Esophagus muscularis mucosa (tissue), 4 donors: Measurements from ENCODE around the gene TPH2. TPM values are rescaled to one million over a fixed set of nuclear protein-coding genes. Genes with fewer than 3 reads are reported as not detected.

Experiments used
- DNase-seq: peaks from one replicate; pipeline ENCODE4 v3.0.0-alpha.2; 2017; ENCODE audit errors: extremely low spot score
- H3K27ac ChIP-seq, 4 donors: fragments of 200-600 bp; sonication (generic); replicated peaks in 1 of 4; 1 replicate in 3 of 4; 2 replicates in 1 of 4; pipeline ENCODE4 v1.5.1; 2016 to 2019; ENCODE audit warnings: mild to moderate bottlenecking in 1 of 4
- H3K27me3 ChIP-seq, 4 donors: fragments of 200-600 bp; sonication (generic); one replicate each; pipeline versions ENCODE4 v1.5.1 to v1.6.0; 2016 to 2019
- H3K36me3 ChIP-seq, 4 donors: fragments of 200-600 bp; sonication (generic); one replicate each; pipeline ENCODE4 v1.5.1; 2016 to 2019
- H3K4me1 ChIP-seq, 4 donors: fragments of 200-600 bp; sonication (generic); one replicate each; pipeline ENCODE4 v1.5.1; 2016 to 2019
- H3K4me3 ChIP-seq, 4 donors: fragments of 200-600 bp; sonication (generic); 1 replicate in 2 of 4; 2 replicates in 2 of 4; pipeline ENCODE4 v1.5.1; 2016 to 2019; ENCODE audit warnings: mild to moderate bottlenecking in 4 of 4, moderate library complexity in 1 of 4
- H3K9me3 ChIP-seq, 4 donors: fragments of 200-600 bp; sonication (generic); 1 replicate in 3 of 4; 2 replicates in 1 of 4; pipeline ENCODE4 v1.5.1; 2016 to 2019
- EP300 ChIP-seq: sonication (generic); formaldehyde crosslinking; IDR thresholded peaks from one replicate; pipeline ENCODE4 v1.6.1; 2017; ENCODE audit warnings: antibody characterized with exemption
- POLR2A ChIP-seq: fragments of 450-650 bp; IDR thresholded peaks from one replicate; pipeline ENCODE4 v1.6.1; 2017; ENCODE audit warnings: antibody characterized with exemption, moderate library complexity, mild to moderate bottlenecking, low read depth
- POLR2AphosphoS5 ChIP-seq, 2 donors: sonication (generic); formaldehyde crosslinking; IDR thresholded peaks; one replicate each; pipeline ENCODE4 v1.6.1; 2017; ENCODE audit warnings: antibody characterized with exemption in 2 of 2
- WGBS: methylation state at CpG from one replicate; pipeline ENCODE4 v1.1.5; 2018; 5-methylcytosine and 5-hydroxymethylcytosine counted together
- intact Hi-C: fragments of 100-400 bp; cut with DNase I; formaldehyde crosslinking; loops from one replicate; pipeline ENCODE4 v1.15.1; 2023
- total RNA-seq, 4 donors: library from RNA; depleted of rRNA; stranded (reverse); fragments of >200 nt; gene quantifications; one replicate each; pipeline versions ENCODE4 v1.1.0 to v1.2.1, GENCODE V29; 2016
- TF ChIP-seq, protein P1 (sequence below), 3 experiments: fragments of 200-600 bp in 2 of 3; fragments of 450-650 bp in 1 of 3; sonication (generic) in 2 of 3; IDR thresholded peaks; one replicate each; pipeline ENCODE4 v1.5.1; 2017 to 2019; ENCODE audit warnings: antibody characterized with exemption in 3 of 3, mild to moderate bottlenecking in 2 of 3, moderate library complexity in 1 of 3

The TPH2 gene
- total RNA-seq, 4 donors from 2014 or later, result 0.11 to 0.17 (median 0.13) TPM; not detected in 1

DNA sequence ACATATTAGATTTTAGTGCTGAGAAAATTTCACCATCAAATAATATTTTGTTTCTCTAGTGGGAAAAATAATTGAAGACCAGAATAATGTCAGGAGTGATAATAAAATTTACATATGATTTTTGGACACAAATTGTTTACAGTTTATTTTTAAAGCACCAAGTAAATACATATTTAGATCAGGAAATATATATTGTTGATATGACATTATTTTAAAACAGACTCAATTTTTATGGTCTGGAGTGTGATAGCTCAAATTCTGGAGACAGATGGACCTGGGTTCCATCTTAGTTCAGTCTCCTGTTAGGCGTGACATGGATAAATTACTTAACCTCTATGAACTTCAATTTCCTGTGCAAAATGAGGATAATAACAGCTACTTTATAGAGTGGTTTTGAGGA is 135.4 kb downstream of the TPH2 start:
- intact Hi-C loops, result no loop called here
- WGBS, result 75% methylated on average over 1 of the region's 1 CpG
- no peak overlapping the region for H3K4me3 ChIP-seq
- H3K4me1 ChIP-seq, result peaks cover 0 to 6% (median 0%) of the 10 kb centered on the region in 4 donors
- no peak for TF ChIP-seq POLR2AphosphoS5 (IDR thresholded peaks at IDR 0.05)
- TF ChIP-seq, protein P1, sequence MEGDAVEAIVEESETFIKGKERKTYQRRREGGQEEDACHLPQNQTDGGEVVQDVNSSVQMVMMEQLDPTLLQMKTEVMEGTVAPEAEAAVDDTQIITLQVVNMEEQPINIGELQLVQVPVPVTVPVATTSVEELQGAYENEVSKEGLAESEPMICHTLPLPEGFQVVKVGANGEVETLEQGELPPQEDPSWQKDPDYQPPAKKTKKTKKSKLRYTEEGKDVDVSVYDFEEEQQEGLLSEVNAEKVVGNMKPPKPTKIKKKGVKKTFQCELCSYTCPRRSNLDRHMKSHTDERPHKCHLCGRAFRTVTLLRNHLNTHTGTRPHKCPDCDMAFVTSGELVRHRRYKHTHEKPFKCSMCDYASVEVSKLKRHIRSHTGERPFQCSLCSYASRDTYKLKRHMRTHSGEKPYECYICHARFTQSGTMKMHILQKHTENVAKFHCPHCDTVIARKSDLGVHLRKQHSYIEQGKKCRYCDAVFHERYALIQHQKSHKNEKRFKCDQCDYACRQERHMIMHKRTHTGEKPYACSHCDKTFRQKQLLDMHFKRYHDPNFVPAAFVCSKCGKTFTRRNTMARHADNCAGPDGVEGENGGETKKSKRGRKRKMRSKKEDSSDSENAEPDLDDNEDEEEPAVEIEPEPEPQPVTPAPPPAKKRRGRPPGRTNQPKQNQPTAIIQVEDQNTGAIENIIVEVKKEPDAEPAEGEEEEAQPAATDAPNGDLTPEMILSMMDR (IDR thresholded peaks at IDR 0.05), result no peak
- no peak for TF ChIP-seq POLR2A
- TF ChIP-seq EP300, result no peak
- DNase-seq, result no peak
- no peaks in the 10 kb centered on the region for H3K9me3 ChIP-seq
- no peaks in the 10 kb centered on the region for H3K36me3 ChIP-seq
- H3K27ac ChIP-seq, result no peak overlapping the region
- no peaks in the 10 kb centered on the region for H3K27me3 ChIP-seq

DNA sequence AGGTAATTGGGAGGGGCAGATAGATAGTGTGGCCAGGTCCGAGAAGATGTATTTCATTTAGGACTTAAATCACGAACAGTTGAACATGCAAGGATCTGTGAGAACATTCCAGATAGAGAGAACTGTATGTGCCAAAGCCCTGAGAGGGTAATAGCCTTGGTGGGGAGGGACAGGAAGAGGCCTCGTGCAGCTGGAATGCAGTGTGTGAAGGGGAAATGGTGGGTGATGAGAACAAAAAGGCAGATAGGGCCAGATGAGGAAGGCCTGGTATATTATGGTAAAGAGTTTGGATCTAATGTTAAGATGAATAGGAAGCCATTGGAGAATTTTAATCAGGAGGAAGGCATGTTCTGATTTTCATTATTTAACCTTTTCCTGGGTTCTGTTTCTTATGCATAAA is 136.3 kb downstream of the TPH2 start:
- Histone ChIP-seq H3K4me1 (peaks cover 0 to 6% (median 0%) of the 10 kb centered on the region in 4 donors), H3K27me3 (no peaks in the 10 kb centered on the region), H3K27ac (no peak overlapping the region), H3K36me3 (no peaks in the 10 kb centered on the region), H3K9me3 (no peaks in the 10 kb centered on the region), H3K4me3 (no peak overlapping the region)
- TF ChIP-seq EP300 (no peak), POLR2AphosphoS5 (IDR thresholded peaks at IDR 0.05) (no peak), POLR2A (no peak)
- TF ChIP-seq, protein P1 (IDR thresholded peaks at IDR 0.05), result no peak
- intact Hi-C loops, result no loop called here
- 57% methylated on average over 3 of the region's 3 CpGs for WGBS
- no peak for DNase-seq

GRCh38 chr12:72075401-72075800 is 136.8 kb downstream of the TPH2 start:
- Histone ChIP-seq H3K27me3 (no peaks in the 10 kb centered on the region), H3K27ac (no peak overlapping the region), H3K36me3 (no peaks in the 10 kb centered on the region), H3K9me3 (no peaks in the 10 kb centered on the region), H3K4me3 (no peak overlapping the region), H3K4me1 (peaks cover 0 to 6% (median 0%) of the 10 kb centered on the region in 4 donors)
- TF ChIP-seq POLR2AphosphoS5 (IDR thresholded peaks at IDR 0.05), result no peak
- no peak for TF ChIP-seq EP300
- TF ChIP-seq POLR2A, result no peak
- TF ChIP-seq, protein P1 (IDR thresholded peaks at IDR 0.05), result no peak
- 75% methylated on average over 3 of the region's 3 CpGs for WGBS
- DNase-seq, result no peak
- intact Hi-C loops, result no loop called here

DNA sequence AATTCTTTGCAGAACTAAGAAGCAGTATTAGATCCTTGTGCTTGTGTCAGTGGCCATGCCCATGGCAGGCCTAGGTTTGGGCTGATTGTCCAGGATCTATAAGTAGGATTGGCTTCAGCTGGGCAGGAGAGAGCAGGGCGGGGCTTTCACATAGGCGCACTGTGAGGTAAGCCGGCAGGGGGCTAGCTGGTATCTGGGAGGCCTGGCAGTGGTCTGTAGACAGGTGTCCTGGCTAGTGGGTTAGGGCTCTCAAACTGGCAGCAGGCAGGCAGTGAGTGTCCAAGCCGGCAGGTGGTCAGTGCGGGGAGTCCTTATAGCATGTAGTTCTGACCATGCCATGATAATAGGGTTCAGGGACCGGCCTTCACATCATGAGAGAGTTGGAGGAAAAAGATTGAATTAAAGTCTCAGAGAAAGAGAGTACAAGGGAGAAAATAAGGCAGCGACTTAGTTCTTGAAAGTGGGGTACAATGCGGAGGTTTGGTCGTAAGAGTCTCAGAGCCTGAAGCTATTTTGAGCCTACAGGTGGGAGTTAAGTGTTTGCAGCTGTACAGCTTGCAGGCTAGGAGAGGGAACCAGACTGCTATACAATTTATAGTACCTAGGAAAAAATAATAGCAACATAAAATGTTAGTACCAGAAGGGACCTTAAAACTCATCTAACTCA is 137.4 kb downstream of the TPH2 start:
- H3K4me1 ChIP-seq, result peaks cover 0 to 6% (median 0%) of the 10 kb centered on the region in 4 donors
- DNase-seq, result no peak
- no peak overlapping the region for H3K4me3 ChIP-seq
- no peaks in the 10 kb centered on the region for H3K36me3 ChIP-seq
- no peak overlapping the region for H3K27ac ChIP-seq
- H3K27me3 ChIP-seq, result no peaks in the 10 kb centered on the region
- no peaks in the 10 kb centered on the region for H3K9me3 ChIP-seq
- TF ChIP-seq EP300, result no peak
- no peak for TF ChIP-seq POLR2A
- TF ChIP-seq POLR2AphosphoS5 (IDR thresholded peaks at IDR 0.05), result no peak
- TF ChIP-seq, protein P1 (IDR thresholded peaks at IDR 0.05), result no peak
- intact Hi-C loops, result no loop called here
- 93% methylated on average over 9 of the region's 9 CpGs for WGBS

GRCh38 chr12:72076558-72076915 is 137.9 kb downstream of the TPH2 start:
- Histone ChIP-seq H3K27ac (no peak overlapping the region), H3K4me1 (peaks cover 0 to 6% (median 0%) of the 10 kb centered on the region in 4 donors), H3K4me3 (no peak overlapping the region), H3K36me3 (no peaks in the 10 kb centered on the region), H3K27me3 (no peaks in the 10 kb centered on the region), H3K9me3 (no peaks in the 10 kb centered on the region)
- 87% methylated on average over 3 of the region's 3 CpGs for WGBS
- no peak for DNase-seq
- TF ChIP-seq EP300 (no peak), POLR2A (no peak), POLR2AphosphoS5 (IDR thresholded peaks at IDR 0.05) (no peak)
- TF ChIP-seq, protein P1 (IDR thresholded peaks at IDR 0.05), result no peak
- intact Hi-C loops, result no loop called here
